AG09319 (cell line): ENCODE data around the gene KPNA1.

Experiments used
- DNase-seq: peaks from one replicate; pipeline ENCODE4 v3.0.0-alpha.2; 2010; ENCODE audit warnings: low read depth; ENCODE audit errors: extremely low read depth
- CTCF ChIP-seq: IDR thresholded peaks from 2 replicates; pipeline ENCODE4 v1.5.1; 2011; ENCODE audit warnings: low read depth, mild to moderate bottlenecking, inconsistent platforms, low read length, moderate library complexity

Gene KPNA1

GRCh38 chr3:122476532-122476931 lies 38.2 kb downstream of the KPNA1 start:
- no peak for TF ChIP-seq CTCF
- no peak for DNase-seq

GRCh38 chr3:122475316-122475715 lies 39.4 kb downstream of the KPNA1 start:
- no peak for DNase-seq
- no peak for TF ChIP-seq CTCF

- DNase-seq, result no peak
- TF ChIP-seq CTCF, result no peak
These were observed 45.1 kb downstream of the KPNA1 start for GRCh38 chr3:122469659-122470058.

- DNase-seq, result no peak
- no peak for TF ChIP-seq CTCF
These were observed 45.7 kb downstream of the KPNA1 start for GRCh38 chr3:122468896-122469533.

- DNase-seq, result no peak
- no peak for TF ChIP-seq CTCF
These were observed 48.0 kb downstream of the KPNA1 start for GRCh38 chr3:122466701-122467240.

- TF ChIP-seq CTCF, result no peak
- no peak for DNase-seq
These were observed 50.1 kb downstream of the KPNA1 start for GRCh38 chr3:122464659-122465058.

GRCh38 chr3:122462406-122462805 lies 52.3 kb downstream of the KPNA1 start:
- no peak for DNase-seq
- no peak for TF ChIP-seq CTCF
